Urothelium cell line (cell line): ENCODE measurements around the gene C12orf56.
"Not testable (repeated sequence)": the region's sequence is repeated elsewhere in the genome, so short reads cannot be mapped to it uniquely, and the experiment has no call there.

ENCODE experiments used
- DNase-seq: peaks from one replicate; pipeline ENCODE4 v3.0.0; 2011; ENCODE audit warnings: low spot score, mixed read lengths
- FAIRE-seq: peaks from 2 replicates; lab custom pipeline; 2011; peaks lifted over from hg19 to GRCh38; lab: Jason Lieb, UNC

The C12orf56 gene

GRCh38 chr12:64252681-64253080 lies 137.9 kb downstream of the C12orf56 start:
- DNase-seq = no peak
- no peak for FAIRE-seq

DNA sequence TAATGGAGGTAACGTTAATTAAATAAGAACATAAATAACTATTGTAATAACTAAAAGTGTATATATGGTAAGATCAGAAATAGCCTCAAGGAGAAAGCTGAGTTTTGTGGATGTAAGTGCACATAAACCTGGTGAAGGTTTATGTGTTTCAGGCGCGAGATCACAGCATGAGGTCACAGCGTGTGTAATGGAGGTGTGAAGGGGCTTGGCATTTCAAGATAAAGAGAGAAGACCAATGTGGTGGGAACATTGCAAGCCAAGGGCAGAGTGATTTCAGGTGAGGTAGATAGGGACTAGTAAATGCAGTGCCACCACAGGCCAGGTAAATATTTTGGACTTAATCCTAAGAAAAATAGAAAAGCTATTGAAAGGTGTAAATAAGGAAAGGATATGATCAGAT lies 146.7 kb downstream of the C12orf56 start:
- DNase-seq (no peak), FAIRE-seq (no peak)

DNA sequence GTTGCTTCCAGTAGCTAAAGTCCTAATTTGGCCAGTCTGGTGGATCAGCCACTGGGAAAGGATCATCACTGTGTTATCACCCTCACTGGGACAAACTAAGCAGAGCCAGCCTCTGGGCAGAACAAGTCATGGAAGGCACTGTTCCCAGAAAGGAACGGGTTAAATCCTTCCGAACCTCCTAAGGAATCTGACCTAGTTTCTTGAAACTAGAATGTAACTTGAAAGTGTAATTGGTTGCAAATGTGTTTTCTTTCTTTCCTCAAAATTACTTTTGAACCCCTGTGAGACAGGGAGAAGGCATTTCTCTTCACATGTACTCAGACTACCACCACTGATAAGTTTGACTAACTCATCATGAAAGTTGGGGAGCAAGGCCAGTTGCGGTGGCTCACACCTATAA lies 149.8 kb downstream of the C12orf56 start:
- FAIRE-seq (no peak), DNase-seq (no peak)

DNA sequence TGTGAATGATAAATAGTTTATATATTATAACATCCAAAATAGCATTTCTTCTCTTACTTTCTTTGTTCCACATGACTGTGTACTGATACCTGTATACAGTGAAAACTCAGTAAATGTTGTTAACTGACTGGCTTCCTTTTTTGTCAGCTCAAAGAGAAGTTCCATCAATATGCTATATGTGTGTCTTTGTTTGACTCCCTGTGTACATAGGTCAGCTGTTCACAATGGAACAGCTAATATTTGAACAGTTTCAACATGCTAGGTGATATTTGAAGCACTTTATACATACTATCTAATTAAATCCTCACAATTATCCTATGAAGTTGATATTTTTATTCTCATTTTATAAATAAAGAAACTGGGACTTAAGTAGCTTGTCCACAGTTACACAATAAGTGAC lies 153.2 kb downstream of the C12orf56 start:
- FAIRE-seq = no peak

DNA sequence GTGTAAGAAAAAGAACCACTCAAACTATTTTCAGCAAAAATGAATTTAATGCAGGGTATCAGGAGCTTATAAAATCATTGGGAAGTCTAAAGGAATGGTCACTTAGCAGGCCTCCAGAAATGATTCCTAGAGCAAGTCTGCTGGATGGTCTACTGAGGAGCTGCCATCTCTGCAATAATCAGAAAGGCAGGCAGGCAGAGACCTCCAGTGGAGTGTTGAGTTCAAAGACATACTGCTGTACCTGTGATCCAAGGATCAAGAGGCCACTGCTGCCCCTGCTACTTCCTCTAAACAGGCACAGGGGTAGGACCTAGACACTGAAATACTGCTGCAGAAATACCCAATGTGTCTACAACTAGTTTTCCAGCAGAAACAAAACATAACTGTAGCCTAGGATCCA lies 154.0 kb downstream of the C12orf56 start:
- DNase-seq (no peak), FAIRE-seq (no peak)

More for the DNA sequence above, 153.2 kb downstream of the C12orf56 start:
- no peak for DNase-seq

DNA sequence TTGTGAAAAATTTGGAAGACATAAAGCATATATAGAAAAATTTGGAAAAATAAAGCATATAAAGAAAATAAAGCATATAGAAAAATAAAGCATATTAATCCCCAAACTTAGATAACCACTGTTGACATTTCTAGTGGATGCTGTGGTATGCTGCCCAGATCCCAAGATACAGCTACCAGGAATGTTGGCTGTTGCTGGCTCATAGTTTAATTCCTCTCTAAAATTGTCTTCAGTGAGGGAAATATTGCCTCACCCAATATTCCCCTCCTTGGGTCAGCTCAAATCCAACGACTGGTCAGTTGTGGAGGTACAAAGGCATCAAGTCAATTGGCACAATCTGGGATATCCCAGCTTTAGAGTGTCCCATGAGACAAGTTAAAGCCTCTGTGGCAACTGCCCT lies 158.4 kb downstream of the C12orf56 start:
- no peak for FAIRE-seq

DNA sequence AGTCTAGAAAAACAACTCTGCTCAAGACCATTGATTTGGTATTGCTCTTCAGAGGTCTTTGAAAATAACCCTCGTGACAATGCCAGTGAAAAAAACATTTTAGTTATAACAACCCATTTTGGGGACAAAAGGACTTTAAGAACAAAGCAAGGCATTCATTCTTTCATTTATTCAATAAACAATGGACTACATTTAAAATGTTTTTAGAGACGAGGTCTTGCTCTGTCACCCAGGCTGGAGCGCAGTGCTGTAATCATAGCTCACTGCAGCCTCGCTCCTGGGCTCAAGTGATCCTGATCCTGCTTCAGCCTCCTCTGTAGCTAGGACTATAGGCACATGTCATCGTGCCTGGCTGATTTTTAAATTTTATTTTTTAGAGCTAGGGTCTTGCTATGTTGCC lies 160.8 kb downstream of the C12orf56 start:
- no peak for FAIRE-seq
- no peak for DNase-seq

More for the DNA sequence above, 158.4 kb downstream of the C12orf56 start:
- no peak for DNase-seq

GRCh38 chr12:64229240-64229639 lies 161.3 kb downstream of the C12orf56 start:
- FAIRE-seq = no peak

DNA sequence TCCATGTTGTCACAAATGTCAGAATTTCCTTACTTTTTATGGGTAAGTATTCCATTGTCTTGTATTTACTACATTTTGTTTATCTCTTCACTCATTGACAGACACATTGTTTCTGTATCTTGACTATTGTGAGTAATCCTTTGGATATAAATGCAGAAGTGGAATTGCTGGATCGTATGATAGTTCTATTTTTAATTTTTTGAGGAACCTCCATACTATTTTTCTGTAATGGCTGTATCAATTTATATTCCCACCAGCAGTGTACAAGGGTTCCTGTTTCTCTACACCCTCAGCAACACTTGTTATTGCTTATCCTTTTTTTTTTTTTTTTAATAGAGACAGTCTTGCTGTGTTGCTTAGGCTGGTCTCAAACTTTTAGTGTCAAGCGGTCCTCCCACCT lies 164.9 kb downstream of the C12orf56 start:
- DNase-seq (no peak), FAIRE-seq (no peak)

More at GRCh38 chr12:64229240-64229639, 161.3 kb downstream of the C12orf56 start:
- DNase-seq = no peak

DNA sequence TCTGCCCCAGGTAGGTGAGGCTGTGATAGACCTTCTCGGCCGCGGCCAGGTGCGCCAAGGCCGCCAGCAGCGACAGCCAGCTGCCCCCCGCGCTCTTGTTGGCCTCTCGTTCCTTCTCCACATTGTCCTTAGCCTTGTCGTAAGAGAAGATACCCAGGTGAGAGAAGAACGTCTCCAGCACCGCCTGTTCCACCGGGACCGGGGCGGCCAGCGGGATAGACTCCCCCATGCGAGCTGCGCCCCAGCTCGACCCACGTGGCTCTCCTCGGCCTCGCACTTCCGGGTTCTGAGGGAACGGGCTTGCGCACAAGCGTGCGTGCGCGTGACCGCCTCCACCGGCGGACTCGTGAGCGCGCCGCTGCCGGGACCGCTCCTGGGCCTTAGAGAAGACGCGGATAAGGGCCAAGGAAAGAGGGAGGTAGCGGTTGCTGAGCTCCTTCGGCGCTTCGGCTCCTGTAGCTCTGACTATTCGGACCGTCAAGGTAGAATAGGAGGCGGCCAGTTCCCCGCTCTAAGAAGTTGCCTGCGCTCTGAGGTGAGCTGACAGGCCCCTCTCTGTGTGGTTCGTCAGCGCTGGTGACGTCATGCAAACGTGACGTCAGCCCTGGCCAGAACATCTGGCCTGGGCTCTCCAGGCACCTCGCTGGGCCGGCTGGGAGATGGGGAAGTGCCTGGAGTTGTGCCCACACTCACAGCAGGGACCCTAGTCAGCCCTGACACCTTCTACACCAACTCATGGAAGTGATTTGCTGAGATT lies 168.4 kb downstream of the C12orf56 start, which contains the start of gene KICS2:
Gene KICS2 (minus strand): TSS at position 288 of the 757 bp plus-strand sequence. CDS start 59 bp downstream, at position 229.
- peak; percentile 80 for FAIRE-seq
- DNase-seq = peak; percentile 95

DNA sequence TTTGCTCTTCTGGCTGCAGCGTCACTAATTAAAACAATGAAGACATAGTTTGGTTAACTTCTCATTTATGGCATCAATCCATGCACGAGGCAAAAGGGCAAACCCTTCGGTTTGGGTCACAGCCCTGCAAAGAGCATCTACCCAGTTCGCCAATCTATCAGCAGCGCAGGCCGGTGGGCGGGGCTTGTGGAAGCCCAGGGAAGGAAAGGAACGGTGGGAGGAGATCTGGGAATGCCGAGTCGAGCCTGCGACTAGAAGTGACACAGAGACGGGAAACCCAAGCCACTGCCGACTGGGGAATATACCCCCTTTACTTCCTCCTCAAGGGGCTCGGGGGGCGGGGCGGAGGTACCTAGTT lies 168.9 kb downstream of the C12orf56 start:
- FAIRE-seq (no peak), DNase-seq (peak; percentile 85)

- DNase-seq (no peak), FAIRE-seq (no peak)
Measured at GRCh38 chr12:64220046-64220445, 170.5 kb downstream of the C12orf56 start.

DNA sequence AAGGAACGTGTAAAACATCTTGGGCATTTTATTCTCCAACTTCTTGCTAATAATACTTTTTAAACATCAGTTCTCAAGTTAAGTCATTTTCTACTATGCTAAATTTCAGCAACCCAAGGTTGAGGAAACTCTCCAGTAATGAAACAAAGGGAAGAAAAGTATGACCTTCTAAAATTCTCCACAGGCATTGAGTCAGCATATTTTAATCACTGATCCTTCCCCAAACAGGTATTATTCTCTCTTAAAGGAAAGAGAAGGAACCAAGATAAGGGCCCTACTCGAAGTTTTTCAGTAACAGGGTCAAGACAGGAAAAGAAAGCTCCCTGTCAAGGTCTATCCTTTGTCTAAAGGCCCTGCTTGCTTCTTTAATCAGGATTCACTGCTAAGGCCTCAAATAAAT lies 171.4 kb downstream of the C12orf56 start:
- no peak for FAIRE-seq
- no peak for DNase-seq

GRCh38 chr12:64218597-64218996 lies 172.0 kb downstream of the C12orf56 start:
- FAIRE-seq (no peak), DNase-seq (no peak)

DNA sequence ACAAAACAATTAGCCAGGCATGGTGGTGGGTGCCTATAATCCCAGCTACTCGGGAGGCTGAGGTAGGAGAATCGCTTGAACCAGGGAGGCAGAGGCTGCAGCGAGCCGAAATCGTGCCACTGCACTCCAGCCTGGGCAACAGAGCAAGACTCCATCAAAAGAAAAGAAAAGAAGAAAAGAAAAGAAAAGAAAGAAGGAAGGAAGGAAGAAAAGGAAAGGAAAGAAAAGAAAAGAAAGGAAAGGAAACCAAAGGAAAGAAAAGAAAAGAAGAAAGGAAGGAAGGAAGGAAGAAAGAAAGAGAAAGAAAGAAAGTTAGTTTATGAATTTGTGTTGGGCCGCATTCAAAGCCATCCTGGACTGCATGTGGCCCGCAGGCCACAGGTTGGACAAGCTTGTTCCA lies 172.9 kb downstream of the C12orf56 start:
- not testable (repeated sequence) for FAIRE-seq, DNase-seq

DNA sequence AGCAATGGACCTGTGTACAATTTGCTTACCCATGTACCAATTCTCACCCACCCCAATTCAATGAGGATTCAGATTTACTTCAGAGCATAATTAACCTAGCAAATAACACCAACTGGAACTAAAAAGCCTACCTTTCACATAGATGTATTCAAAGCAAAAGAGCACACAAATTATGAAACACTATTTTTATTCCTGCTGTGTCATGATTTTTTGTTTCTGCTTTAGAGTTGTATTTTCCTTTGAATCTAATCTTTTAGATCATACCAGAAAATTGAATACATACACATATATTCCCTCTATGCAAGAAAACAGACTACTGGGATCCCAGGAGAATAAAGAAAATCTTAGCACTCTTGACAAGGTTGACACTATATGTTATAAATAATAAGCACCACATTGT lies 174.3 kb downstream of the C12orf56 start:
- DNase-seq (no peak), FAIRE-seq (no peak)
